ENCODE results near the gene LEMD3.

Gene LEMD3

DNA sequence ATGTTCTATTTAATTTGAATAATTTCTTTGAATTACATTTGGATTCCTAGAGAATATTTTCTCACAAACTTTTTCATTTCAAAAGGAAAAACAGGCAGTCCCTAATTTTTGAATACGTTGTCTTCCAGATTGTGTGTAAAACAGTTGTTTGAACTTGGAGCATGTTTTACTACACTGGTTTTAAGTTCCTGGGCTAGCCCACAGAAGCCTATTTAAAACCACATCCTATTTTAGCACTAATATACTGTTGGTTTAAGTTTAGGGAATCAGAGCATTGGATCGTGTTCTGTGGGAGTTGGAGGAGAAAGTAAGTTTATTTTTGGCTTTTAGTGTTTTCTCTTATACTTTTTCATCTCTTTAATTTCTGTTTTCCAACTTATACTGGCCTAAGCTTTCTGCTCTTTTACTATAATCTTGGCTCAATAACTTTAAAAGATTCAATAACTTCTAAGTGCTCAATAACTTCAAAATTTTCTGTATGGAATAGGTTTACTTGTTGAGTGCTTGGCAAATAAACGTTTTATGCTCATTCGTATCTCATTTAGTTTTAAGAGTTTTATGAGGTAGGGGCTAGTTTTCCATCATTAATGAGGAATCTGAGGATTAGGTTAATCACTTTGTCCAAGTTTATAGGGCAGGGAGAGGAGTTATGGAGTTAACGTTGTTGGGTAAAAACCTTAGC, 14.9 kb downstream of the LEMD3 start:
- TF ChIP-seq CTCF (conservative IDR thresholded peaks at IDR 0.05; ENCODE audit: low read depth, low read length): no peak
- DNase-seq (ENCODE audit: low read depth): no peak
- no peak overlapping the region for H3K4me3 ChIP-seq (ENCODE audit: low read depth, low read length)

DNA sequence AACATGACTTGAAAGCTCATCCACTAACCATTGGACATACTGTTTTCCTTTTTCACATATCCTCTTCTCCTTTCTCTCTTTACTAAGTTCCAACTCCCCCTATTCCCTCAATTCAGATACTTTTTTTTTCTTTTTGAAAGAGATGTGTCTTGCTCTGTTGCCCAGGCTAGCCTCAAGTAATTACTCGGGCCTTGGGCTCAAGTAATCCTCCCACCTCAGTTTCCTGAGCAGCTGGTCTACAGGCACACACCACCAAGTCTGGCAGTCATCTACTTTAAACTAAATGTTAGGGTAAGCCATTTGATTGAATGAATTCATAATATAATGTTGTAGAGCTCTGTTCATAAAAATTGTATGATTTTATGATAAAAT, 15.5 kb downstream of the LEMD3 start:
- DNase-seq (ENCODE audit: low read depth): no peak
- TF ChIP-seq CTCF (conservative IDR thresholded peaks at IDR 0.05; ENCODE audit: low read depth, low read length): no peak
- no peak overlapping the region for H3K4me3 ChIP-seq (ENCODE audit: low read depth, low read length)

DNA sequence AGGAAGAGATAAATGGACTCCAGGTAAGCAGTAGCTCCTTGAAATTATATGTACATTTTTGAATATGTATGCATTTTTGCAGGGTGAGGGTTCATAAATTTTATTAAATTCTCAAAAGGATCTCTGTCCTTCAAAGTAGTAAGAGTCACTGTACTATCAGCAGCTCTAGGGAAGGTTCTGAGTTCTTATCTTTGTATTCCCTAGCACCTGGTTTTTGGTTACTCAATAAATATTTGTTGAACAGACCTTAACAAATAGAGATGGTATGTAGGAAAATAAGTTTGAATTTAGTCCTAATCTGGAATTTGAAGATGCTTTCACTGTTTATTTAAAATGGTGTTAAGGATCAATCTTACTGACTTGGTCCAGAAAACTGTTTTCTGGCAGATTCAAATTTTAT, 18.3 kb downstream of the LEMD3 start:
- no peak for TF ChIP-seq CTCF (conservative IDR thresholded peaks at IDR 0.05; ENCODE audit: low read depth, low read length)
- DNase-seq (ENCODE audit: low read depth): no peak
- H3K4me3 ChIP-seq (ENCODE audit: low read depth, low read length): no peak overlapping the region

GRCh38 chr12:65188179-65188701, 18.9 kb downstream of the LEMD3 start:
- DNase-seq (ENCODE audit: low read depth): no peak
- H3K4me3 ChIP-seq (ENCODE audit: low read depth, low read length): no peak overlapping the region
- no peak for TF ChIP-seq CTCF (conservative IDR thresholded peaks at IDR 0.05; ENCODE audit: low read depth, low read length)

DNA sequence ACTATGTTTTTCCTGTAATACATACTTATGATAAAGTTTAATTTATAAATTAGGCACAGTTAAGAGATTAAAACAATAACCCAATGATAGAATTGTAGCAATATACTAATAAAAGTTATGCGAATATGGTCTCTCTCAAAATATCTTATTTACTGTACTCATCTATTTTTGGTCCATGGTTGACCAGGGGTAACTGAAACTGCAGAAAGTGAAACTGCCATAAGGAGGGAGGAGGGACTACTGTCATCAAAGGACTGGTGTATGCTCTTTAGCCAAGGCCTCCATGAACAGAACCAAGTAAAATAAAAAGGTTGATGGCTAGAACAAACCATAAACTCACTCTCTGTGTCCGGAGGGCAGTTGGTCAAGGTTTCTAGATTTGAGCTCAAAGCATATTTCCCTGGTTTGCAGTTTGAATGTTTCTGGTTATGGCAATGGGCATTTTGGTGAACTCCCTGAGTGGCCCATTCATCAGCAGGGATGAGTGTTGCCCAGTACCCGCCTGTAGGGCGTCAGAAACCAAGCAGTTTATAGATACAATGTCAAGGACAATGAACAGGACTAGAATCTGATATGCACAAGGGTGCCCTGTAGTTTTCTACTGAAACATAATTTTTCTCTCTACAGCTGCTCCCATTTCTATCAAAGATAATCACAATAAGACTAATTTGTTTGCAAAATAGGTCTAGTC, 19.8 kb downstream of the LEMD3 start:
- no peak for DNase-seq (ENCODE audit: low read depth)
- TF ChIP-seq CTCF (conservative IDR thresholded peaks at IDR 0.05; ENCODE audit: low read depth, low read length): no peak
- H3K4me3 ChIP-seq (ENCODE audit: low read depth, low read length): no peak overlapping the region

- no peak for TF ChIP-seq CTCF (conservative IDR thresholded peaks at IDR 0.05; ENCODE audit: low read depth, low read length)
- no peak for DNase-seq (ENCODE audit: low read depth)
- no peak overlapping the region for H3K4me3 ChIP-seq (ENCODE audit: low read depth, low read length)
These were observed 23.7 kb downstream of the LEMD3 start for GRCh38 chr12:65192963-65193516.
